Measurements from ENCODE around the gene CATSPER1.
"Not testable (repeated sequence)": the region's sequence is repeated elsewhere in the genome, so short reads cannot be mapped to it uniquely, and the experiment has no call there.

Gene CATSPER1

GRCh38 chr11:66037327-66037726 is 11.0 kb upstream of the CATSPER1 start:
- TF ChIP-seq, protein P1, sequence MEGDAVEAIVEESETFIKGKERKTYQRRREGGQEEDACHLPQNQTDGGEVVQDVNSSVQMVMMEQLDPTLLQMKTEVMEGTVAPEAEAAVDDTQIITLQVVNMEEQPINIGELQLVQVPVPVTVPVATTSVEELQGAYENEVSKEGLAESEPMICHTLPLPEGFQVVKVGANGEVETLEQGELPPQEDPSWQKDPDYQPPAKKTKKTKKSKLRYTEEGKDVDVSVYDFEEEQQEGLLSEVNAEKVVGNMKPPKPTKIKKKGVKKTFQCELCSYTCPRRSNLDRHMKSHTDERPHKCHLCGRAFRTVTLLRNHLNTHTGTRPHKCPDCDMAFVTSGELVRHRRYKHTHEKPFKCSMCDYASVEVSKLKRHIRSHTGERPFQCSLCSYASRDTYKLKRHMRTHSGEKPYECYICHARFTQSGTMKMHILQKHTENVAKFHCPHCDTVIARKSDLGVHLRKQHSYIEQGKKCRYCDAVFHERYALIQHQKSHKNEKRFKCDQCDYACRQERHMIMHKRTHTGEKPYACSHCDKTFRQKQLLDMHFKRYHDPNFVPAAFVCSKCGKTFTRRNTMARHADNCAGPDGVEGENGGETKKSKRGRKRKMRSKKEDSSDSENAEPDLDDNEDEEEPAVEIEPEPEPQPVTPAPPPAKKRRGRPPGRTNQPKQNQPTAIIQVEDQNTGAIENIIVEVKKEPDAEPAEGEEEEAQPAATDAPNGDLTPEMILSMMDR (IDR thresholded peaks at IDR 0.05), result no peak
- DNase-seq, result no peak
- no peak overlapping the region for H3K4me3 Mint-ChIP-seq
- H3K36me3 Mint-ChIP-seq (ENCODE audit: low read depth), result peaks cover 18% of the 10 kb centered on the region
- H3K27ac Mint-ChIP-seq, result no peak overlapping the region
- H3K4me1 Mint-ChIP-seq, result peaks cover 11% of the 10 kb centered on the region
- H3K9me3 Mint-ChIP-seq, result peaks cover 35% of the 10 kb centered on the region
- peaks cover 17% of the 10 kb centered on the region for H3K27me3 Mint-ChIP-seq (ENCODE audit: low read depth, poor library complexity)

DNA sequence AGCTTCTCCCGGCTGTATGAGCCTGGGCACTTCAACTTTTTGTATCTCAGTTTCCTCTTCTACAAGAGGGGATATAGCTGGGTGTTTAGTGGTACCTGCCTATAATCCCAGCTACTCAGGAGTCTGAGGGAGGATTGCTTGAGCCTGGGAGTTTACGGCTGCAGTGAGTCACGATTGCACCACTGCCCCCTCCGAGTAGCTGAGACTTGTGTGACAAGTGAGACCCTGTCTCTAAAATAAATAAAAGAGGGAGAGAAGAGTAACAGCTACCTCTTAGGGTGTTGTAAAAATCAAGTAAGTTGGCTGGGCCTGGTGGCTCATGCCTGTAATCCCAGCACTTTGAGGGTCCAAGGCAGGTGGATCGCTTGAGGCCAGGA is 10.0 kb upstream of the CATSPER1 start:
- Mint-ChIP-seq H3K4me1 (peaks cover 11% of the 10 kb centered on the region), H3K27ac (no peak overlapping the region), H3K27me3 (ENCODE audit: low read depth, poor library complexity) (peaks cover 17% of the 10 kb centered on the region), H3K36me3 (ENCODE audit: low read depth) (peaks cover 8% of the 10 kb centered on the region), H3K4me3 (no peak overlapping the region), H3K9me3 (peaks cover 35% of the 10 kb centered on the region)
- TF ChIP-seq, protein P1 (IDR thresholded peaks at IDR 0.05), result no peak
- no peak for DNase-seq

DNA sequence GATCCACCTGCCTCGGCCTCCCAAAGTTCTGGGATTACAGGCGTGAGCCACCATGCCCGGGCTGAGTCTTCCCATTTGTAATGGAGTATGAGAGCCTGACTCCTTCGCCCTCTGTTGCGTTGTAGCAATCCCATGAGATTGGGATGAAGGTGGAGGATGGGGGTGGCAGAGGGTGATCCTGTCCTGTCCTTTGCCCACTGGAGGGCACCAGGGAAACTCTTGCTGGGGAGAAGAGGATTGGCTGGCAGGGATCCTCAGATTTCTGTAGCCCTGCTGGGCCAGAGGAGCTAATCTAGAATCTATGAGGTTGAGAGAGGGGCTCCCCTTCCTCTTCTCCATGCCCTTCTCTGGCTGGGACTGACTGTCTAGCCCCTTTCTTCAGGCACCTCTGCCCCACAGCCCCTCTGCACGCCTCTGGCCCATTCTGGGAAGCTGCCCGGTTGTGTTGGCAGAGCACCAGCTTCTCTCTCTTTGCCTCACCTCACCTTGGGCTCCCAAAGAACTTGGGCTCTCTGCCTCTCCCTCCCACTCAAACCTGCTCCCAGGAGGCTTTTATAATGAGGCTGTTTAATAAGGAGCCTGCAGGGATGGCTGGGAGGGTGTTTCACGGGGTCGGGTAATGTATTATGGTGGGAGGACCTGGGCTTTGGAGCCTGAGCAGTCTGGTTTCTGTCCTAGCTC is 9.5 kb upstream of the CATSPER1 start:
- peaks cover 17% of the 10 kb centered on the region for H3K27me3 Mint-ChIP-seq (ENCODE audit: low read depth, poor library complexity)
- DNase-seq, result no peak
- peaks cover 35% of the 10 kb centered on the region for H3K9me3 Mint-ChIP-seq
- no peak overlapping the region for H3K4me3 Mint-ChIP-seq
- TF ChIP-seq, protein P1 (IDR thresholded peaks at IDR 0.05), result no peak
- H3K4me1 Mint-ChIP-seq, result peaks cover 11% of the 10 kb centered on the region
- peaks cover 4% of the 10 kb centered on the region for H3K36me3 Mint-ChIP-seq (ENCODE audit: low read depth)
- H3K27ac Mint-ChIP-seq, result no peak overlapping the region

GRCh38 chr11:66032957-66033735 is 6.9 kb upstream of the CATSPER1 start:
- Mint-ChIP-seq H3K27me3 (ENCODE audit: low read depth, poor library complexity) (peaks cover 30% of the 10 kb centered on the region), H3K9me3 (peaks cover 28% of the 10 kb centered on the region), H3K4me3 (no peak overlapping the region), H3K36me3 (ENCODE audit: low read depth) (peaks cover 4% of the 10 kb centered on the region), H3K27ac (no peak overlapping the region), H3K4me1 (no peaks in the 10 kb centered on the region)
- DNase-seq, result no peak
- TF ChIP-seq, protein P1 (IDR thresholded peaks at IDR 0.05), result no peak

DNA sequence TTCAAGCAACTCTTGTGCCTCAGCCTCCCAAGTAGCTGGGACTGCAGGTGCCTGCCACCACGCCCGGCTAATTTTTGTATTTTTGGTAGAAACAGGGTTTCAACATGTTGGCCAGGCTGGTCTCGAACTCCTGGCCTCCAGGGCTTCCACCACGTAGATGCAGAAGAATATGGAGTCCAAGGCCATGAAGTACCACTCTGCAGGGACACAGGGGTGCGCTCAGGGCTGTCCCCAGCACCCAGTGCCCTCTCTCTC is 3.2 kb downstream of the CATSPER1 start:
- not testable (repeated sequence) for H3K27ac Mint-ChIP-seq; H3K36me3 Mint-ChIP-seq (ENCODE audit: low read depth); H3K4me1 Mint-ChIP-seq; DNase-seq; H3K9me3 Mint-ChIP-seq; H3K4me3 Mint-ChIP-seq
- H3K27me3 Mint-ChIP-seq (ENCODE audit: low read depth, poor library complexity), result peaks cover 51% of the 10 kb centered on the region

DNA sequence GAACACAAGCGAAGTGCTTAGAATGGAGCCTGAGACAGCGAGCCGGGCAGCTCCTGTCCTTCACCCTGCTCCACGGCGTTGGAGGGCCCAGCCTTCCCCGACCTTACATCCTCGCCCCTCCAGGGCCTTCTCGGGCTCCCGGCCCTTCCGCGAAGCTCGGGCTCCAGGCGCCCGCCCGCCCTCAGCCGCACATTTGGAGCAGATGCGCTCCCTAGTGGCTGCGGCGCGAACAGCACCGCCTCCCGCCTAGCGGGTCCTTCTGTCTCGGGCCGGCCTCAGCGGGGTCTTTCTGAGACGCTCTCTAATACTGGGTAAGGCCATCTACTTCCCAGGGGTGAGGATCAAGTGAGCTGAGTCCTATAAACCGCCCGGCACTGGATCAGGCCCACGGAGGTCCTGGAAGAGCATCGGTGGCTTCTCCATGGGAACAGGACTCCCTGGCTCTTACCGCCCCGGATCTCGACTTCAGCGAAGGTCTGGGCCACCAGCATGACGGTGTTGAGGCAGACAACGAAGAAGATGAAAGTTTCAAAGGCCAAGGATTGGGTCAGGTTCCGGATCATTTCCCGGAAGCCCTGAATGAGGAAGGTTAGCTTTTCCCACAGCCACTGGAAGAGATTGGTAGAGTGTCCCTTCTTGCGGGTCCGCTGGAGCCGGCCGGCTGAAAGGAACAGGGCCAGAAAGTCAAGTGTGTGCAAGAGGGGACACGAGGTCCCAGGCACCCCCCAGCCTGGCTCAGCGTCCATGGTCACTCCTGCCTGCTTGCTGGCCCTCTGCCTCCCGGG is 3.7 kb downstream of the CATSPER1 start:
- Mint-ChIP-seq H3K9me3 (no peaks in the 10 kb centered on the region), H3K4me3 (no peak overlapping the region), H3K27me3 (ENCODE audit: low read depth, poor library complexity) (peaks cover 49% of the 10 kb centered on the region), H3K27ac (no peak overlapping the region), H3K36me3 (ENCODE audit: low read depth) (no peaks in the 10 kb centered on the region), H3K4me1 (no peaks in the 10 kb centered on the region)
- TF ChIP-seq, protein P1 (IDR thresholded peaks at IDR 0.05), result peak; percentile 97
- peak; percentile 94 for DNase-seq
